Kidney (tissue), 14 donors: ENCODE data around the gene HPSE2. TPM values are rescaled to one million over a fixed set of nuclear protein-coding genes. Genes with fewer than 3 reads are reported as not detected.

ENCODE experiments used
- DNase-seq, 5 donors: peaks; one replicate each; pipeline ENCODE4 v3.0.0-alpha.2; 2013 to 2020
- FAIRE-seq: peaks from 2 replicates; lab custom pipeline; 2012; peaks lifted over from hg19 to GRCh38; lab: Jason Lieb, UNC
- H3K27ac ChIP-seq, 2 donors: one replicate each; pipeline ENCODE4 v1.7.0; 2013; ENCODE audit warnings: low read depth in 2 of 2, low read length in 2 of 2, inconsistent platforms in 1 of 2
- H3K27me3 ChIP-seq: one replicate; pipeline ENCODE4 v1.7.1; 2013; ENCODE audit warnings: low read length, inconsistent platforms; ENCODE audit not compliant: control insufficient read depth, insufficient read depth
- H3K36me3 ChIP-seq, 3 donors: one replicate each; pipeline versions ENCODE4 v1.7.0 to v1.7.1; 2013; ENCODE audit warnings: low read length in 3 of 3, control low read depth in 1 of 3, inconsistent platforms in 1 of 3; ENCODE audit not compliant: insufficient read depth in 3 of 3, control insufficient read depth in 2 of 3
- H3K4me1 ChIP-seq, 3 donors: one replicate each; pipeline versions ENCODE4 v1.7.0 to v1.7.1; 2013; ENCODE audit warnings: low read length in 3 of 3, inconsistent platforms in 1 of 3, low read depth in 1 of 3; ENCODE audit not compliant: control insufficient read depth in 2 of 3, insufficient read depth in 2 of 3
- H3K4me3 ChIP-seq, 3 donors: one replicate each; pipeline versions ENCODE4 v1.7.0 to v1.8.1; 2013; ENCODE audit warnings: low read length in 3 of 3, control low read depth in 1 of 3, inconsistent platforms in 1 of 3
- H3K9ac ChIP-seq, 3 donors: one replicate each; pipeline versions ENCODE4 v1.7.0 to v1.7.1; 2013; ENCODE audit warnings: low read length in 3 of 3, control low read depth in 1 of 3, inconsistent platforms in 1 of 3
- H3K9me3 ChIP-seq, 3 donors: one replicate each; pipeline versions ENCODE4 v1.7.0 to v1.7.1; 2013; ENCODE audit warnings: low read length in 3 of 3, control low read depth in 1 of 3, inconsistent platforms in 1 of 3; ENCODE audit not compliant: control insufficient read depth in 2 of 3, insufficient read depth in 1 of 3
- intact Hi-C: fragments of 100-400 bp; cut with DNase I; formaldehyde crosslinking; loops from one replicate; pipeline ENCODE4 v1.11.1; 2022
- polyA plus RNA-seq: library from polyadenylated mRNA; stranded (reverse); fragments of 350-450 nt; fragmentation: Illumina TruSeq; extraction: RNeasy Lipid Tissue Mini Kit (QIAGEN cat#74804); gene quantifications from one replicate; pipeline ENCODE4 v1.2.3, GENCODE V29; 2014; ENCODE audit warnings: low read depth, low replicate concordance; ENCODE audit not compliant: insufficient read depth
- total RNA-seq: library from RNA; stranded (reverse); fragmentation: NEBNext Ultra II Directional; extraction: Animal tissue kit (Norgen Biotek cat#: 25700); gene quantifications from one replicate; pipeline ENCODE4 v1.2.1, GENCODE V29; 2021
- TF ChIP-seq, protein P1 (sequence below): IDR thresholded peaks from 3 replicates; pipeline ENCODE4 v1.5.1; 2012; ENCODE audit warnings: mild to moderate bottlenecking, moderate library complexity, borderline replicate concordance; ENCODE audit not compliant: insufficient read depth; ENCODE audit errors: extremely low read depth
- donor health status: control.
- donor health status: control.
- donor health status: control.
- donor health status: control.
- donor health status: control.
- donor health status: DM: yes; HTN: yes; CAD: no.
- donor health status: Normal renal cell carcinoma (clear cell type).

Gene HPSE2
- total and polyA plus RNA-seq, 2 donors from 2014 or later = 1.4 to 3.0 TPM

DNA sequence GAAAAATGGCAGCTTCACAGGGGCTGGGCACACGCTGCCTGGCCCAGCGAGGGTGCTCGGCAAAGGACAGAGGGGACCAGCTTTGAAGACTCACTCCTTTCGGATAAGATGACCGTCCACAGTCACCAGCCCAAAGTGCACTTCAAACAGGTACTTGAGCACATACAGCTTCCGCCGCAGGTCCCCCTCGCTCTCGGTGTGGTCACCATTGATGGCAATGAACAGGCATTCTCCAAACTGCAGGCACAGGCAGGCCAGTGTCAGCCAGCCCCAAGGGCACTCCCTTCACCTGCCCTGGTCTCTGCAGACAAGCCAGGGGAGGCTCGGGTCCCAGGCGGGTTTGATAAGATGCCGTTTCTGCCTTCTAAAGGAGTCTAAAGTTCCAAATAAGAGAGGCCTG lies 800.5 kb downstream of the HPSE2 start:
- no peaks in the 10 kb centered on the region for H3K27me3 ChIP-seq
- H3K27ac ChIP-seq = no peak overlapping the region
- peaks cover 0 to 38% (median 27%) of the 10 kb centered on the region in 3 donors for H3K36me3 ChIP-seq
- no peak overlapping the region for H3K9ac ChIP-seq
- no peak for FAIRE-seq
- TF ChIP-seq, protein P1, sequence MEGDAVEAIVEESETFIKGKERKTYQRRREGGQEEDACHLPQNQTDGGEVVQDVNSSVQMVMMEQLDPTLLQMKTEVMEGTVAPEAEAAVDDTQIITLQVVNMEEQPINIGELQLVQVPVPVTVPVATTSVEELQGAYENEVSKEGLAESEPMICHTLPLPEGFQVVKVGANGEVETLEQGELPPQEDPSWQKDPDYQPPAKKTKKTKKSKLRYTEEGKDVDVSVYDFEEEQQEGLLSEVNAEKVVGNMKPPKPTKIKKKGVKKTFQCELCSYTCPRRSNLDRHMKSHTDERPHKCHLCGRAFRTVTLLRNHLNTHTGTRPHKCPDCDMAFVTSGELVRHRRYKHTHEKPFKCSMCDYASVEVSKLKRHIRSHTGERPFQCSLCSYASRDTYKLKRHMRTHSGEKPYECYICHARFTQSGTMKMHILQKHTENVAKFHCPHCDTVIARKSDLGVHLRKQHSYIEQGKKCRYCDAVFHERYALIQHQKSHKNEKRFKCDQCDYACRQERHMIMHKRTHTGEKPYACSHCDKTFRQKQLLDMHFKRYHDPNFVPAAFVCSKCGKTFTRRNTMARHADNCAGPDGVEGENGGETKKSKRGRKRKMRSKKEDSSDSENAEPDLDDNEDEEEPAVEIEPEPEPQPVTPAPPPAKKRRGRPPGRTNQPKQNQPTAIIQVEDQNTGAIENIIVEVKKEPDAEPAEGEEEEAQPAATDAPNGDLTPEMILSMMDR = no peak
- DNase-seq = no peak
- H3K9me3 ChIP-seq = no peaks in the 10 kb centered on the region
- intact Hi-C loops = no loop called here
- no peak overlapping the region for H3K4me3 ChIP-seq
- no peaks in the 10 kb centered on the region for H3K4me1 ChIP-seq

DNA sequence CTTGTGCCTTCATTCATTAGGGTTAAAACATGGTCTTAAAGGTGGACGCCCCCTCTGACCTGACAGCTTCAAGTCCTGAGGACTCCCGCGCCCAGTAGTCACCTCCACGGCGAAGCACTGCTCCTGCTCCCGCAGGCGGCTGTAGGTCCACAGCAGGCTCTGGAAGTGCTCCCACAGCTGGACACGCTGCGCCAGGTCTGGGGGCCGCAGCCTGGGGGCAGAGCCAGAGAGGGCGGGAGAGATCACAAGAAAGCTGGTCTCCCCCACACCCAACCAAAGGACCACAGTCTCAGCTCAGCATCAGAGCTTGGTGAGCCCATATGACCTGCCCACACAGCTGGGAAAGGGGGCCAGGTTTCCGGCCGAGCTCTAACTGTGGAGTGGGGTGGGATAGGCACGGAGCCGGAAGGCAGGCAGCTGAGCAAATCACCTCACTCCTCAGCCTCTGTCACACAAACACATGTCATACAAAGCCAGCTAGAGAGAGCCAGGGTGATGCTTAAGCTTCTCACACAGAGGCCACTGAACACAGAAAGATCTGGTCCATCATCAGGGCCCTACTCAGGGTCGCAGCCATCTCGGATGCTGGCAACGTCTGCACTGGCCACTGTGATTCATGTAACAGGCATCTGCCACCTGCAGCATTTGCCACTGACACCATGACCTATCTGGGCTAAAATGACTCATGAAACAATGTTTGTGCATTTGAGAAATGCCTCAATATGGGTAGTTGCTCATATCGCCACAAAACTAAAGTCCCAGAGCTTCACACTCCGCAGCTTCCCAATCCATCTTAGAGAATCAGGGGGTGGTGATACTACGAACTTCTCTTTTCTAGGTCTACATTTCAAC lies 801.5 kb downstream of the HPSE2 start:
- H3K4me1 ChIP-seq = no peaks in the 10 kb centered on the region
- DNase-seq = no peak
- H3K4me3 ChIP-seq = no peak overlapping the region
- H3K9ac ChIP-seq = no peak overlapping the region
- TF ChIP-seq, protein P1 = no peak
- peaks cover 0 to 45% (median 34%) of the 10 kb centered on the region in 3 donors for H3K36me3 ChIP-seq
- H3K27me3 ChIP-seq = no peaks in the 10 kb centered on the region
- intact Hi-C loops = no loop called here
- H3K27ac ChIP-seq = no peak overlapping the region
- FAIRE-seq = no peak
- H3K9me3 ChIP-seq = no peaks in the 10 kb centered on the region

DNA sequence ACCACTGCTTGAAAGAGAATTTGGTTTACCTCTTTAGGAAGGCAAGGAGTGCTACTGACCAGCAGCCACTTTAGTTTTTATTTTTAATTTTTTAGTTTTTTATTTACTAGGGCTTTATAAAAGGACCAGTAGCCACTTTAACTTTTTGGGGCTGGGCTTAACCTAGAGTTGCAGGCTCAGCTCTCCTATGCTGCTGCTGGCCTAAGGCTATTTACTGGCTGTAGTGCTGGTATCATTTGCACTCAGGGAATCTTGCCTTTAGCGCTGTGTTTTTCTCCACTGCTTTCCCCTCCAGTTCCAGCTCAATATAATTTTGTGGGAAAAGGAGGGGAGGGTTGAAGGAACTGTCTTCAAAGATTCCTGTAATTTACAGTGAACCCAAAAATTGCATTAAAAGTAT lies 802.3 kb downstream of the HPSE2 start:
- no peaks in the 10 kb centered on the region for H3K27me3 ChIP-seq
- H3K36me3 ChIP-seq = peaks cover 0 to 45% (median 34%) of the 10 kb centered on the region in 3 donors
- no peaks in the 10 kb centered on the region for H3K9me3 ChIP-seq
- H3K9ac ChIP-seq = no peak overlapping the region
- no peak for DNase-seq
- FAIRE-seq = no peak
- no peak overlapping the region for H3K27ac ChIP-seq
- no peaks in the 10 kb centered on the region for H3K4me1 ChIP-seq
- intact Hi-C loops = no loop called here
- TF ChIP-seq, protein P1 = no peak
- no peak overlapping the region for H3K4me3 ChIP-seq
